GM18868 (cell line): Measurements from ENCODE around the gene NEK8.
"Not testable (repeated sequence)": the region's sequence is repeated elsewhere in the genome, so short reads cannot be mapped to it uniquely, and the experiment has no call there.

Experiments used
- ATAC-seq: cut with Tn5 transposase; IDR thresholded peaks from one replicate; pipeline ENCODE4 v1.9.1; 2021; ENCODE audit warnings: mild to moderate bottlenecking, moderate library complexity; ENCODE audit not compliant: unreplicated experiment

Gene NEK8

DNA sequence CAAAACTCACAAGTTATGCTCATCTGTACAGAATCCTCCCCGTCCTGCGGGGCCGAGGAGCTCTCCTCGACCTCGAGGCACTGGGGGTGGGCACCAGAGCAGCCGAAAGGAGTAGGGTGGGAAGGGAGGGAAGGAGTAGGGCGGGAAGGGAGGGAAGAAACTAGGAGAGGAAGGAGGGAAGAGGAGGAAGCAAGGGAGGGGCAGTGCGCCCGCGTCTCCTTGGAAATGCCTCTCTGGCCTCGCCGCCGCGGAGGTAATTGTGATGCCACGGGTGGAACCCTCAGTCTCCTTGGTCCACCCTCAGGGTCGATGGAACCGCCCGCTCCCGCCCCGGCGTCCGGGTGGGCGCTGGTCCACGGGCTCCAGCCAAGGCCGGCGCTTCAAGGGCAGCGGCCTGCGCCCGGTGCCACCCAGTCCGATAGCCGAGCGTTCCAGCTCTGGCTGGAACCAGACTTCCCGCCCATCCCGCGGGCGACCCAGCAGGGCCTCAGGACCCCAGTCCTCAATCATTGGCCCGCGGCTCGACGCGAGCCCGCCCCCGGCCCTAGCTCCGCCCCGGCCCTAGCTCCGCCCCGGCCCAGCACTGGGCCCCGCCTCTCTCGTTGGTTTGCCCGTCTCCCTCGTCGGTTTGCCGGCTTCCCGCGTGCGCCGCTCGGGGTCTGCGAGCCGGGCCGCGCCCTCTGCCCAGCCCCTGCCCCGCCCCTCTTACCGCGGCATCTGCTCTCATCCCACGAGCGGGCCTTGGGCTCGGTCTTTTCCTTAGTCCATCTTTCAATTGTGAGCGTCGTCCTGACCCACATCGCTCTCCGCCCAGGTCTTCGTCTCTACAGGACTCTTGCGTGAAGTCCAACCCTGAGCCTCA, 17.5 kb upstream of the NEK8 start:
- ATAC-seq, result peak; percentile 85

DNA sequence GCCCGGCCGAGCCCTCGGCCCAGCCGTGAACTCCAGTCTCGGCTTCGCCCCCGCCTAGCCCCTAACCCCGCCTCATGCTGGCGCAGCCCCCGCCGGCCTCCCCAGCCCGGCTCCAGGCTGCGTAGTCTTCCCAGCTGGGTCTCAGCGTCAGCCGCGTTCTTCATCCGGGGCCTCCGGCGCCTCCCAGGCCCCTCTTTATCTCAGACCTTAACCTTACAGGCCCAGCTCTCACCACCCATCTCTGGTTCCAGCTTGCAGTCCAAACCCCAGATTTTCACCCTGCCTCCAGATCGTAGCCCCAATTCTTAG, 16.9 kb upstream of the NEK8 start, which contains the start of gene PROCA1:
TSS of gene PROCA1 (minus strand) at position 166 of the 309 bp plus-strand sequence. CDS start 228 bp downstream, outside the sequence.
- peak; percentile 21 for ATAC-seq

DNA sequence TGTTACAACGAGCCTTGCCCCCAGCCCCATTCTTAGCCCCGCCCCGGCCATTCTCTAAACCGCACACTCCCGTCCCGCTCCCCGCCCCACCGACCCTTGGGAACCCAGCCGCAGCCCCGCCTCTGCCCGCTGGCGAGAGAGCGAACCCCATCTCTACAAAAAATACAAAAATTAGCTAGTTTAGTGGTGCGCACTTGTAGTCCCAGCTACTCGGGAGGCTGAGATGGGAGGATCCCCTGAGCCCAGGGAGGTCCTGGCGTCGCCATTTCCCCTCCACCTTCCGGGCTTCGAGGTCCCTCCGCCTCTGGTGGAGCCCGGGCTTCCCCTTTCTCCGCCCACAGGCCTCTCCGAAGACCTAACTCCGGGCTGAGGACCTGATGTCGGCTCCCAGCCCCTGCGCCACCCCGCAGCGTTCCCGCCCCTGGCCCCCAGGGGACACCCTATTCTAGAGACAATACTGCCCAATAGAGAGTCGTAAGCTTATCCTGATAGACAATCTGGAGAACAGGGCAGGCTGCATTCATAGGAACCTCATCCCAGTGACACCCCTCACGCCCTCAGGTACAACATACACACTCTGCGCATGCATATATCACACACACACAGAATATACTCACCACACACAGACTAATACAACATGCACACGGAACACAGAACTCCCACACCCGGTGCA, 16.4 kb upstream of the NEK8 start:
- ATAC-seq, result no peak

GRCh38 chr17:28712705-28713415, 15.7 kb upstream of the NEK8 start:
- no peak for ATAC-seq

DNA sequence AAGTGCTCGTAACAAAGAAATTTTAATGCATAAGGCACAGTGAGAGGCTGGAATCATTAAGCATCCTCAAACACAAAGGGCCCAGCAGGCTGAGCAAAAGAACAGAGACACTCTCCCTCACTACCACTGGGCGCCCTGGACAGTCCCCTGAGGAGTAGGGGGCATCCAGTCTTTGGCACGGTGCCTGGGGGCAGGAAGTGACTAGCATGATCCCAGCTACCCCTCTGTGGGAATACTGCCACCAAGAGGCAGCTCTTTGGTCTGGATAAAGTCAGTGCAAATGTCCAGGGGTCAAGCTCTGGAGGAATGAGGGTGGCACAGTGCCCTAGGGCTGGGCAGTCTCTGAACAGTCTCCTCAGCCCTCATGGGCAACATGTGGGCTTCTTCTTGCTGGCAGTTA, 14.3 kb upstream of the NEK8 start:
- no peak for ATAC-seq

DNA sequence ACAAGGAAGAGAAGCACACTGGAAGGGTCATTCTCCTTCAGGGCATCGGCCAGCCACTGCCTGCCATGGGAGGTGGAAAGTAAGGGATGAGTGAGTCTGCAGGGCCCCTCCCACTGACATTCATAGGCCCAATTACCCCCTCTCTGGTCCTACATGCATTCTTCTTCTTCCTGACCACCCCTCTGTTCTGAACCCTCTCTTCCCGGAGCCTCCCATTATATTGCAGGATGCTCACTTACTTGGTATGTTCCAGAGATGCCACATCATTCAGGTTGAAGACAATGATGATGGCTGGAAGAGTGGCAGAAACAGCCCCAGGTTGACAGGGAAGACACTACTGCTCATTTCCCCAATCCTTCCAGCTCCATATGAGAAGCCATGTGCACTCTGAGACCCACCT, 13.4 kb upstream of the NEK8 start:
- ATAC-seq, result no peak

DNA sequence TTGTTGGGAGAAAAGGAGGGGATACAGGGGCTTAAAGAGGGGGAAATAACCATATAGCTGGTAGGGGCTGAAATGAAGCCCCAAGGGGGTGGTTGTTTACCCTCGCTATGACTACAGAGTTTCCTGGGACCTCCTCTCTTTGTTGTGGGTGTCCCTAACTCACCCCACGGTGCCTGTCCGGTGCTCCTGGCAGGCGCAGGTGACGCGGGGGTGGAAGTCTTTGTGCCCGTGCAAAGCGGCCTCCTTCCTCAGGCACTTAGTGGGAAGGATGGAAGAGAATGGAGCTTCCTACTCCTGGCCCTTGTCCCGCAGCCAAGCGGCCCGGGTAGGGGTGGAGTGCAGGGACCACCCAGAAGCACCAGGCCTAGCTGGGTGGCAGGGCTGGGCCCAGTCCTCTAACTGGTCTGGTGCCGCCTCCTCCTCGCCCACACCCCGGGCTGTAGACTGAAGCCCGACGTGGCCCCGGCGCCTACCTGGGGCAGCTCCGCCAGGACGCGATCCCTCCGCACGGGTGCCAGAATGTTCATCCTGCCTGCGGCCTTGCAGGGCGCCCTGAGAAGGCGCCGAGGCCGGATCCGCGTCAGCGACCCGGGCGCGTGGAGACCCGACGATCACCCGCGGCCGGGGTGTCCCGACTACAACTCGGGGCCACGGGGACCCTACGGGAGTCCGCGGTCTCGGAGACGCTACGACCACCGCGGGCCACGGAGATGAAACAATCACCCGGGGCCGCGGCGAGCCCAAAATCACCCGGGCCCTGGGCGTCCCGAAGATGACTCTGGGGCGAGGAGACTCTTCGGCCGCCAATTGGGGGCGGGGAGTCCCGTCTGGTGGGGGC, 11.6 kb upstream of the NEK8 start:
- no peak for ATAC-seq

- no peak for ATAC-seq
These were observed 10.8 kb upstream of the NEK8 start, which contains the start of gene RAB34 for GRCh38 chr17:28717578-28718332. Gene RAB34 (minus strand): TSS chr17:28717868. CDS start chr17:28717266, 602 bp downstream.

DNA sequence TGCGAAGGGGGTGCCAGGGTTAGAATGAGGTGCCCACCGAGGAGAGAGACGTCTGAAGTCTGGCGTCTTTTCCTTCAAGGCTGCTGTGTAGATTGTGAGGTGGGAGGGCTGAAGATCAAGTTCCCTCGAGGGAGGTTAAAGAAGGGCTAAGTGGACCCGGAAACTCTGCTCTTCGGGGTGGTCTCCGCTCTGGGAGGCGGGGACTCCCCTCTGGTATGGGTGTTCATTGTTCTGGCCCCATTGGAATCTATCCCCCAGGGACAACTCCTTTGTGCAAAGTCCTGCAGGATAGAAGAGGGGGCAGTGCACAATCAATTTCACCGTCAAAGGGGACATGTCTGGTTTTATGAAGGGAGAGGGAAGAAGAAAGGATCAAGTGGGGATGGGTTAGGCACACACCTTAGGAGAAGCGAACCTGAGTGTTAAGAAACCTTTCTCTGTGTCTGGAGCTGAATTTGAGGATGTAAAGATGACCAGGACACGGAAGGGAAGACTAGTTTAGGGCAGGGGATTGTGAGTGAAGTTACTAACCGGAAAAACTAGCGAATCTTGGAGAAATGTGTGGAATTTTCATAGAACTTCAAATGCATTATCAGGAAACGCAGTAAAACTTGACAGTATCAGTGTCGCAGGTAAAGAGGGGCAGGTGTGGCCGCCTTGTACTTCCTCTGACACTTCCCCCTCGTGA, 10.1 kb upstream of the NEK8 start:
- no peak for ATAC-seq

DNA sequence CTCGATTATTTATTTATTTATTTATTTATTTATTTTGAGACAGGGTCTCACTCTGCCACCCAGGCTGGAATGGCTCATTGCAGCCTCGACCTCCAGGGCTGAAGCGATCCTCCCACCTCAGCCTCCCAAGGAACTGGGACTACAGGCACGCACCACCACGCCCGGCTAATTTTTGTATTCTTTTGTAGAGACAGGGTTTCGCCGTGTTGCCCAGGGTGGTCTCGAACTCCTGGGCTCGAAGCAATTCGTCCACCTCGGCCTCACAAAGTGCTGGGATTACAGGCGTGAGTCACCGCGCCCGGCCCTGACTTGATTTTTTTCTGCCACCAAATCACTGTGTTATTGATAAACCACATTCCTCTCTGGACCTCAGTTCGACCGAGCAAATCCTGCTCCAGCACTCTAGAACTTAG, 9.6 kb upstream of the NEK8 start:
- ATAC-seq, result no peak

DNA sequence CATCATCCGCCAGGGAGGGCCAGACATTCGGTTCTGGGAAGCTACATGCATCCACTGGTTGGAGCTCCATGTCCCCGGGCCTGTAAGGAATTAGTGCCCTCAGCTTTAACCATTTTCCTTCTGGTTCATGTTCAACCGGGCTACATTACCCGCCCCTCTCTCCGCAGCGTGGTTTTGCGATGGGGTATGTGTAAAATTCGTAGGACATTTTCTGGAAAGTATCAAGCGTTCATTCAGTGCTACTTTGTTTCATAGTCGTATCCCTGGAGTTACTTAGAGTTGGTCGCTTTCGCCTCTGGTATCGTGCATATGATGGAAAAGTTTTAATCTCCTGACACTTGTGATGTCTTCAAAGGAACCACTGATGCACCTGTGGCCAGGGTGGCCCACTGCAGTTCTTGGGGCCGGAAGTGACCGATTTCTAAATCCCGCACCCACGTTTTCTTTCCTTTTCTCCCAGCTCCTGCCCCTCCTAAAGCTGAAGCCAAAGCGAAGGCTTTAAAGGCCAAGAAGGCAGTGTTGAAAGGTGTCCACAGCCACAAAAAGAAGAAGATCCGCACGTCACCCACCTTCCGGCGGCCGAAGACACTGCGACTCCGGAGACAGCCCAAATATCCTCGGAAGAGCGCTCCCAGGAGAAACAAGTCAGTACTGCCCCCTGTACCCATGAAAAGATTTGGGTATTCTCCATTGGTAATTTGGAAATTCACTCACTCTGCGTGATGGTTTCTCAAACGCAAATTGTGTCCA, 8.2 kb upstream of the NEK8 start:
- ATAC-seq, result no peak

GRCh38 chr17:28720997-28721329, 7.6 kb upstream of the NEK8 start:
- not testable (repeated sequence) for ATAC-seq

DNA sequence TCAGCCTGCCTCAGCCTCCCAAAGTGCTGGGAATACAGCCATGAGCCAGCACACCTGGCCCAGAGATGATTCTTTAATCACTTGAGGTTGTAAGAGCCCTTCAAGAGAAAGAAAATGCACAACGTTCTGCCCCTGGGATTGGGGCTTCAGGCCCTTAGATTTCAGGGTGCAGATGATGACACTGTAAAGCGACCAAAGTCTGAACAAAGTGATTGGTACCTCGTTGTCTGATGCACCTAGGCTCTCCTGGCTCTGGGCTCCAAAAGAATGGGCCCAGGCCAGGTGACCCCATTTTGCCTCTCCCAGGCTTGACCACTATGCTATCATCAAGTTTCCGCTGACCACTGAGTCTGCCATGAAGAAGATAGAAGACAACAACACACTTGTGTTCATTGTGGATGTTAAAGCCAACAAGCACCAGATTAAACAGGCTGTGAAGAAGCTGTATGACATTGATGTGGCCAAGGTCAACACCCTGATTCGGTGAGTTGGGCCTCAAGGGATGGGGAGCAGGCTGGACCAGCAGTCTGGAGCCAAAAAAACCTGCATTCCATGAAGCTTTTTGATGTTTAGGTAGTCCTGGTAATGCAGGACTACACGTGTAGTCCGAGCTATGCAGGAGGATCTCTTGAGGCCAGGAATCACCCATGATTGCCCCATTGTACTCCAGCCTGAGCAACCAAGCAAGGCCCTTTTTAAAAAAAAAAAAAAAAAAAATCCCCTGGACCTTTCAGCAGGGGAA, 6.0 kb upstream of the NEK8 start:
- no peak for ATAC-seq

- ATAC-seq, result no peak
These were observed 5.3 kb upstream of the NEK8 start for GRCh38 chr17:28723159-28723835.

GRCh38 chr17:28723836-28724499, 4.6 kb upstream of the NEK8 start:
- not testable (repeated sequence) for ATAC-seq

- no peak for ATAC-seq
These were observed 4.0 kb upstream of the NEK8 start for GRCh38 chr17:28724500-28725165.
